HPDE6-E6E7 (cell line): ENCODE data around the gene ITGAD.
"Not testable (repeated sequence)": the region's sequence is repeated elsewhere in the genome, so short reads cannot be mapped to it uniquely, and the experiment has no call there.

Experiments used
- DNase-seq: peaks from one replicate; pipeline ENCODE4 v3.0.0; 2011; ENCODE audit warnings: missing footprints; ENCODE audit errors: extremely low spot score

Gene ITGAD

DNA sequence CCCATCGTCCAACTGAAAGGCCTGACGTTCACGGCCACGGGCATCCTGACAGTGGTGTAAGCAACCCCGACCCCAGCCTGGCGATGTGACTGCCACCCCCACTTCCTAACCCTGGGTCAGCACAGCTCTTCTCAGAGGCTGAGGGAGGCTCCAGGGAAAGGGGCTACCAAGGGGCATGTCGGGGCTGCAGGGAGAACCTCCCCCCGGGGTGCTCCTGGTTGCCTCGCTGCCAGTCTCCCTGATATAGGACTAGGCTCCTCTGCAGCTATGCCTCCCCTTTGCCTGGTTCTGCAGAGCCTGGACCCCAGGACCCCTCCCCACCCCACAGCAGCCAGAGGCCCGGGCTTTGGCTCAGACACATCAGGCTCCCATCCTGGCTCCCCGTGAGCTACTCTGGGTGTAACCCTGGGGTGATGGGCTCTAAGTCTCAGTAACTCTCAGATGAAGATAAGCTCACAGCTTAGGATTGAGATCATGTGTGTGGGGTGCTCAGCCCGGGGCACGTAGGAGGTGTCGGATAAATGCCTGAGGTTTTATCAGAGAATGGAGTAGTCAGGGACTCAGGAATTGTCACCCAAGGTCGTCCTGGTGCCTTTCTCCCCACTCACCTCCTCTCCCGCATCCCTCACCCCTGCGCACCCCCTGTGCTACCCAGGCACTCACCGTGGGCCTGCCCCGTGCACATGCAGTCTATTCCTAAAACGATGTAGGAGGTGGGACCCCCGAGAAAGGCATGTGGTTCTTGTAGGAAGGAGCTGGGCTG is 10.6 kb downstream of the ITGAD start:
- DNase-seq = no peak

DNA sequence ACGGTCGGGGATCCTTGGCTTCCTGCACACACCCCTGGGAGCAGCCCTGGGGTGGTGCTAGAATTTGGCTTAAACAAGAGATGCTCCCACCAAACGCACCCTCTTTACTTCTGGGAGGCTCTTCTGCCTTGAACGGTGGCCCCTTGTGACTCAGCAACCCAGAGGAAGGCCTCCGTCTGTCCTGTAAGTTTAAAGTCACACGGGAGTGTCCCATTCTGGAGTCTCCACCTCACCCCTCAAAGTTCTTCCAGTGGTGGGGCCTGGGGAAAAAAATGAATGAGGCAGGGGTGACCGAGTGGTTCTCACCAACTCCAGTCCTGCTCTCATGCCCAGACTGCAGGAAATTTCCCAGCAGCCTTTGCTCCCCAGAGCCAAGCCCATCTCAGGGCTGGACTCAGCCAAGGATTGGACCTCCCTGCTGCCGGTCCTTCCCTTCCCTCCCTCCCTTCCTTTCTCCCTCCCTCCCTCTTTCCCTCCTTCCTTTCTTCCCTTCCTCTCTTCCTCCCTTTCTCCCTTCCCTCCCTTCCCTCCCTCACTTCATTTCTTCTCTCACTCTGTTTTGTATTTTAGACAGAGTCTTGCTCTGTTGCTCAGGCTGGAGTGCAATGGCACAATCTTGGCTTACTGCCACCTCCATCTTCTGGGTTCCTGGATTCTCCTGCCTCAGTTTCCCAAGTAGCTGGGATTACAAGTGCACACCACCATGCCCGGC is 11.4 kb downstream of the ITGAD start:
- DNase-seq = no peak

DNA sequence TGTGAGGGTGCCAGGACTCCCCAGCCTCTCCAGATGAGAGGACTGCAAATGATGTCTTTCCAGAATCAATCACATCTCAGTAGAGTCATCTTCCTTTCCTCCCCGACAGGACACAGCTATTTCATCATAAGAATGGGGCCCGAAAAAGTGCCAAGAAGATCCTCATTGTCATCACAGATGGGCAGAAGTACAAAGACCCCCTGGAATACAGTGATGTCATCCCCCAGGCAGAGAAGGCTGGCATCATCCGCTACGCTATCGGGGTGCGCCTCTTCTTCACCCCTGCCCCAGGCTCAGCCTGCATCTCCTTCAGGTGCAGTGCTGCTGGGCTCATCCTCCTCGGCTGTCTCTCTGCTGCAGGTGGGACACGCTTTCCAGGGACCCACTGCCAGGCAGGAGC is 14.3 kb downstream of the ITGAD start:
- no peak for DNase-seq

DNA sequence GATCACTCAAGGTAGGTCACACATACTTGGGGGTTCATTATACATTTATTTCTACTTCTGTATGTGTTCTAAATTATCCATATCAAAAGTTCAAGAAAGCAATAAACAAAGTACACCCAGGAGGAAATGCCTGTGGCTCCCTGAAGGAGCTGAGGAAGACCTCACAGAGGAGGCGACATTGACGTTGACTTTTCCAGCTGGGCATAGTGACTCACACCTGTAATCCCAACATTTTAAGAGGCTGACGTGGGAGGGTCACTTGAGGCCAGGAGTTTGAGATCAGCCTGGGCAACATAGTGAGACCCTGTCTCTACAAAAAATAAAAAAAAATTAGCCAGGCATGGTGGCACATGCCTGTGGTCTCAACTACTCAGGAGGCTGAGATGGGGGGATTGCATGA is 16.3 kb downstream of the ITGAD start:
- no peak for DNase-seq

DNA sequence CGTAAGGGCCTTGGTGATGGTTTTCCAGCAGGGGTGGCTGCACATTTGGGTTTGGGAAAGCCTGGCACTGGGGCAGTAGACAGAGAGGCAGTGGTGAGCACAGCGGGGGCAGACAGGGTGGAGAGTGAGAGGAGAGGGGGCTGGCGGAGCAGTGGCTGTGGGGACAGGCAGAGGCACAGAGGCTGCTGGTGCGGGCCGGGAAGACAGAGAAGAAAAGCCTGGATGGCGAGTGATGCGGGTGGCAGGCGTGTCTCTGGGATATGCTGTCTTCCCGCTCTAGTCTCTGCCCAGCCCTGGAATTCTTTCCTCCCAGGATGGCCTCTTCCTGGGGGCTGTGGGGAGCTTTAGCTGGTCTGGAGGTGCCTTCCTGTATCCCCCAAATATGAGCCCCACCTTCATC is 16.9 kb downstream of the ITGAD start:
- no peak for DNase-seq

DNA sequence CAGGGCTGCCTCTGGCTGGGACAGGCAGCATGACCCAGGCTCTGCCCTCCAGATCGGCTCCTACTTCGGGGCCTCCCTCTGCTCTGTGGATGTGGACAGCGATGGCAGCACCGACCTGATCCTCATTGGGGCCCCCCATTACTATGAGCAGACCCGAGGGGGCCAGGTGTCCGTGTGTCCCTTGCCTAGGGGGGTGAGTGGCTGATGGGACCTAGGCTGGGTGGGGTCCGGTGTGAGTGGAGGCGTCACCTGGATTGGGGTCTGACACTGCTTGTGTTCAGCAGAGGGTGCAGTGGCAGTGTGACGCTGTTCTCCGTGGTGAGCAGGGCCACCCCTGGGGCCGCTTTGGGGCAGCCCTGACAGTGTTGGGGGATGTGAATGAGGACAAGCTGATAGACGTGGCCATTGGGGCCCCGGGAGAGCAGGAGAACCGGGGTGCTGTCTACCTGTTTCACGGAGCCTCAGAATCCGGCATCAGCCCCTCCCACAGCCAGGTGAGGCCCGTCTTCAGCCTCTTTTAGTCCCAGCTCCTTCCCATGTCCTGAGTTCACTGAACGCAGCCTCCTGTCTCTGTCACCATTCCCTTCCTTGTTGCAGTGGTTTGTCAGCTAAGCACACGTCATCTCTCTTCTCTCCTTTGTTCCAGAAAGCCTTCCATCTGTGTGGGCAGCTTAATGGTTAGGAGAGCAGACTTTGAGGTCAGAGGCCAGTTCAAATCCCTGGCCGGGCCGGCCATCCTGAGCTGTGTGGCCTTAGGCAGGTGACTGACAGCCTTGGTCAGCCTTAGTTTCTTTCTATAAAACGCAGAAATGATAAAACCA is 18.1 kb downstream of the ITGAD start:
- DNase-seq = no peak

DNA sequence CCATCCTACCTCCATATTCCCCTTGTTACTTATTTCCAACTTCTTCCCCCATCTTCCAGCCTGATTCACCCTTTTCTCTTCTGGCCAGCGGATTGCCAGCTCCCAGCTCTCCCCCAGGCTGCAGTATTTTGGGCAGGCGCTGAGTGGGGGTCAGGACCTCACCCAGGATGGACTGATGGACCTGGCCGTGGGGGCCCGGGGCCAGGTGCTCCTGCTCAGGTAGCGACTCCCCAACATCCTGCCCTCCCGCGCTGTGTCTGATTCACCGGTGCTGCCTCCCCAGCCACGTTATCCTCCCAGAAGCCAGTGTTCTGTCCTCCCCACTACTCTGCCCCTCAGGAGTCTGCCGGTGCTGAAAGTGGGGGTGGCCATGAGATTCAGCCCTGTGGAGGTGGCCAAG is 19.6 kb downstream of the ITGAD start:
- no peak for DNase-seq

DNA sequence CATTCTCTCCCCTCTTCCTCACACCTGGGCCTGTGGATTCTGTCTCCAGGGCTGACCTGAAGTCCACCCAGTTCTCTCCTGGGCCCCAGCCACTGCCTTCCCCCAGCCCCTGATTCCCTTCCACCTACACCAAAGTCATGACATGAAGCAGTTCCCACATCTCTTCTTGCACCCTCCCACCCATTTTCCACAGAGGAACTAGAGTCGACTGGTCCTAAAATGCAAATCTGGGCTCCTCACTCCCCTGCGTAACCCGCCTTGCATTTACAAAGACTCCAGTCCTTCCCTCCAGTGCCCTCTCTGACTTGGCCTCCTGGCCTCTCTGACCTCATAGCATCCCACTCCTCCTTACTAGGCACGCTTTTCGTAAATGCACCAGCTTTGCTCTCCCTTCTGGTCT is 20.2 kb downstream of the ITGAD start:
- no peak for DNase-seq

DNA sequence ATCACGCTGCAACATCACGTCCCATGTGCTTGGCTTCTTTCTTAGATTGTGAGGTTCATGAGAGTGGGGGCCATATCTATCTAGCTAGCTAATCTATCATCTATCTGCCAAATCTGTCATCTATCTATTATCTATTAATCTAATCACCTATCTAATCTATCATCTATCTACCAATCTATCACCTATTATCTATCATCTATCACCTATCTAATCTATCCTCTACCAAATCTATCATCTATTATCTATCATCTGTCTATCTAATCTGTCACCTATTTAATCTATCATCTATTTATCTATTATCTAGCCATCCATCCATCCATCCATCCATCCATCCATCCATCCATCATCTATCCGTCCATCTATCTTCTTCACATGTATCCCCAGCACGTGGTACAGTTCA is 20.8 kb downstream of the ITGAD start:
- DNase-seq = no peak

DNA sequence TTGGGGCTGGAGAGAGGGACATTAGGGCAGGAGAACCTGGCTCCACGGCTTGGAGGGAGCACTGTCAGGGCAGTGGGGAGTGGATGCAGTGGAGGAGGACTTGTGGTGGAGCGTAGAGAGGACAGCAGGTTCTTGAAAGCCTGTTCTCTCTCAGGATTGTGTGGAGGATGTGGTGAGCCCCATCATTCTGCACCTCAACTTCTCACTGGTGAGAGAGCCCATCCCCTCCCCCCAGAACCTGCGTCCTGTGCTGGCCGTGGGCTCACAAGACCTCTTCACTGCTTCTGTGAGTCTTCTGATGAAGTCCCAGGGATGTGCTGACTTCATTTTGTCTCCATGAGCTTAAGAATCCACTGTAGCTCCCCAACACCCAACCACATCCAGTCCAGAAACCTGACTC is 21.6 kb downstream of the ITGAD start:
- DNase-seq = no peak

DNA sequence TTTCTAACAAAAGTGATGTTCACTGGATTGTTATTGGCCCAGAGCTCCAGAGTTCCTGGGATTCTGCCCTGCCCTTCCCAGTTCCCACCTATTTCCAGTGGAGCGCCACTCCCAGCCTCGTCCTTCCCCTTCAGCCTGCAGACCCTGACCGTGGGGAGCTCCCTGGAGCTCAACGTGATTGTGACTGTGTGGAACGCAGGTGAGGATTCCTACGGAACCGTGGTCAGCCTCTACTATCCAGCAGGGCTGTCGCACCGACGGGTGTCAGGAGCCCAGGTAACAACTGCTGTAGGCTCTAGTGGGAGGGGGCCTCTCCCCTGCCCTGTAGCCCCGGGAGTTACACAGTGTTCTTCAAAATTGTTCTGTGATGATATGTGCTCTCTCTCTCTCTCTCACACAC is 23.2 kb downstream of the ITGAD start:
- no peak for DNase-seq

DNA sequence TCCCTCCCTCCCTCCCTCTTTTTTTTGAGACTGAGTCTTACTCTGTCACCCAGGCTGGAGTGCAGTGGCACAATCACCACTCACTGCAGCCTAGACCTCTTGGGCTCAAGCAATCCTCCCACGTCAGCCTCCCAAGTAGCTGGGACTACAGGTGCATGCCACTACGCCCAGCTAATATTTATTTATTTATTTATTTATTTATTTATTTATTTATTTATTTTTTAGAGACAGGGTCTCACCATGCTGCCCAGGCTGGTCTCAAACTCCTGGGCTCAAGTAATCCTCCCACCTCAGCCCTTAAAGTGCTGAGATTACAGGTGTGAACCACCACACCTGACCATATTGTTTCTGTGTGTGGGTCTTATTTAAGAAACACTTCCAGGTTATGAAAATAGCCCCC is 23.9 kb downstream of the ITGAD start:
- DNase-seq = not testable (repeated sequence)

DNA sequence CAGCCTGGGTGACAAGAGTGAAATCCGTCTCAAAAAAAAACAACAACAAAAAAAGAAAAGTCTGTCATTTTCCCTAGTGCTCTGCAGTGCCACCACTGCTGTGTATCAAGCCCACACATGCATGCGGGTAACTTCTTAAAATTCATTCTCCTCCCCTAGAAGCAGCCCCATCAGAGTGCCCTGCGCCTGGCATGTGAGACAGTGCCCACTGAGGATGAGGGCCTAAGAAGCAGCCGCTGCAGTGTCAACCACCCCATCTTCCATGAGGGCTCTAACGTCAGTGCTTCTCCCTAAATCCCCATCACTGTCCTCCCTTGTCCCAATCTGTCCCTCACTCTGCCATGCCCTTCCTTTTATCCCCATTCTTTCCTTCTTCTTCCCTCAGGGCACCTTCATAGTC is 24.8 kb downstream of the ITGAD start:
- DNase-seq = no peak

DNA sequence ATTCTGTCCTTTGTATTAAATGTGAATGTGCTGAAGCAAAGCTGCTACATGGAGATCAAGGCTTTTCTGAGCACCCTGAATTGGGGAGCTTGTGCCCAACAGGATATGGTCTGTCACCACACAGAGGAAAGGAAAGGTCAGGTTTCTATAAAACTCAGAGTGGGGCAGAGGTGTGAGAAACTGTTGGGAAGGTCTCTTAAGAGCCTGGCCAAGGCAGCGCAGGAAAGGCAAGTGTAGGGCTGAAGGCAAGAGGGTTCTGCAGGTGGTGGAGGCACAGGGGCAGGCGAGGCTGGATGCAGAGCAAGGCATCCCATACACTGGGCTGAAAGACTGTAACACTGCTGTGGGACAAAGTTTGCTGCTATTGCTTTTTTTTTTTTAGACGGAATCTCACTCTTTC is 26.9 kb downstream of the ITGAD start:
- no peak for DNase-seq

DNA sequence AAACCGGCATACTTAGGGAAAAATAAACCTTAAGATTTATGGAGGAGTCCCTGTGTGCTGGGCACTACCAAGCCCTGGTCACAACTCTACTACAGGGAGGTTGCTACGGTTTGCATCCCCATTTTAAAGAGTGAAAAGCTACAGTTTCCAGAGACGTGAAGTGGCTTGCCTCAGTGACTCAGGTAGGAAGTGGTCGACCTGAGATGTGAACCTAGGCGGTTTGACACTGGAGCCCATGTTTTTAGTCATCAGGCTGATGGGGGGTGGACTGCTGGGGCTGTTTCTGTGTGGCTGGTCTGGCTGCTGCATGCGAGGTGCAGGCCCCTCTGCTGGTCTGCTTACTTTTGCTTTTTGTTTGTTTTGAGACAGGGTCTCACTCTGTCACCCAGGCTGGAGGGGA is 28.5 kb downstream of the ITGAD start:
- no peak for DNase-seq

DNA sequence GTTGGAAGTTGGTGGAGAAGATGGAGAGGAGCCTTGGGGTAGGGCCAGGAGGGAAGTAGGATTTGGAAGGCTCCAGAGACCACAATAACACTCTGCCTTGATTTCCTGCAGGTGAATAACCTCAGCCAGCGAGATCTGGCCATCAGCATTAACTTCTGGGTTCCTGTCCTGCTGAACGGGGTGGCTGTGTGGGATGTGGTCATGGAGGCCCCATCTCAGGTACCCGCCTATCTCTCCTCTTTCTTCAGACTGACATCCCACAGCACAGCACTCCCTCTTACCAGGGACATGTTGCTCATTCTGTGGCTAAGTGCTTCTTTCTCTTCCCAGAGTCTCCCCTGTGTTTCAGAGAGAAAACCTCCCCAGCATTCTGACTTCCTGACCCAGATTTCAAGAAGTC is 30.1 kb downstream of the ITGAD start:
- no peak for DNase-seq

DNA sequence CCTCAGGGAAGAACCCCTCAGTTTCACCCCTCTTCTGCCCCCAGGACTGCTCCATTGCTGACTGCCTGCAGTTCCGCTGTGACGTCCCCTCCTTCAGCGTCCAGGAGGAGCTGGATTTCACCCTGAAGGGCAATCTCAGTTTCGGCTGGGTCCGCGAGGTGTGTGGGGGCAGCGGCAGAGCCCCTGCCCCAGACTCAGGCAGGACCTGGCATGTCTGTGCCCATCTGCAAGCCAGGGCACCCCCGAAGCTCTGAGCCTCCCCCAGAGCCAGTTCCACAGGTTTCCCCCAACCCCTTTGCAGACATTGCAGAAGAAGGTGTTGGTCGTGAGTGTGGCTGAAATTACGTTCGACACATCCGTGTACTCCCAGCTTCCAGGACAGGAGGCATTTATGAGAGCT is 30.7 kb downstream of the ITGAD start:
- DNase-seq = no peak

DNA sequence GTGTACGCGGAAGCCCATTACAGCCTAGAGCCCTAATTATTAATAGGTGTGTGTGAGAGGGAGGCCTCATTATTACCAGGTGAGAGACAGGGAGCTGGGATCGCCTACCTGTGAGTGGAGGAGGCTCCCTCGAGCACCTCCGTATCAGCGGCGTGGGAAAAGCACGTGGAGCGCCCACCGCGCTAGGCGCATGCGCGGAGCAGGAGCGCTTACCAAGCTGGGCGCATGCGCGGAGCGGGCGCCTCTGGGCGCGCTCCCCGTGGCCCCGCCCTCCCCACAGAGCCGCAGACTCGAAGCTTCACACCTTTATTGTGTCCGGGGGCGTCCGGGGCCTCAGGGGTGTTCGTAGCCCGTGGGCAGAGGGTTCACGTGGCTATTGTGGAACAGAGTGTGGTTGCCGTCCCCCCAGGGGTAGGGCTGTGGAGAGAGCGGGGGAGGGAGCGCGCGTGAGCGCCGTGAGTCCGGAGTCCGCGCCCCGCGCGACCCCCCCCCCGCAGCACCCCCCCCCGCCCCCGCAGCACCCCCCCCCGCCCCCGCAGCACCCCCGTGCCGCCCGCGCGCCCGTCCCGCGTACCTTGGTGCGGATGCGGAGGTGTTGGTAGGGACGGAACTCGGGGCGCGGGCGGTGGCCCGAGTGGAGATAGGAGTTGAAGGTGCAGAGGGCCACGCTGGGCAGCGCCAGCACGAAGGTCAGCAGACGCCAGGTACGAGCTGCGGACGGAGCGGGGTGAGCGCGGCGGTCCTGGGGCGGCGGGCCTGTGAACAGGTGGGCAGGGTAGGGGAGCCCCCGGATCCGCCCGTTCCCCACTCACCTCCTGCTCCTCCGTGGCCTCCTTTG is 34.5 kb downstream of the ITGAD start:
- DNase-seq = peak; percentile 60

DNA sequence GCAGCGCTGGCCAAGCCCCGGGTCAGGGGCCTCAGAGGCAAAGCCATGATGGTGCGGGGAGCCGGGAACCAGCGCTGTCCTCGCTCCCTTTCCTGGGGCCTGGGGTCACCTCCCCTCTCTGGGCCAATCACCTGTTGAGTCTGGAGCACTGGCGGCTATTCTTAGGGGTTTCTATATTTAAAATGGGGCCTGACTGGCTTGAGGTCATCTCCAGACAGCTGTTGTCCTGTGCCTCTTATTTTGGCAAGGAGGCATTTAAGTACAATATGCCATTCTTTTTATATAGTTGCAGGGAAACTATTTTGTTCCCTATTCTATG is 35.1 kb downstream of the ITGAD start, which contains the start of gene COX6A2:
TSS of gene COX6A2 (minus strand) at position 82 of the 319 bp plus-strand sequence. CDS start at position 47, 35 bp downstream.
- DNase-seq = no peak

DNA sequence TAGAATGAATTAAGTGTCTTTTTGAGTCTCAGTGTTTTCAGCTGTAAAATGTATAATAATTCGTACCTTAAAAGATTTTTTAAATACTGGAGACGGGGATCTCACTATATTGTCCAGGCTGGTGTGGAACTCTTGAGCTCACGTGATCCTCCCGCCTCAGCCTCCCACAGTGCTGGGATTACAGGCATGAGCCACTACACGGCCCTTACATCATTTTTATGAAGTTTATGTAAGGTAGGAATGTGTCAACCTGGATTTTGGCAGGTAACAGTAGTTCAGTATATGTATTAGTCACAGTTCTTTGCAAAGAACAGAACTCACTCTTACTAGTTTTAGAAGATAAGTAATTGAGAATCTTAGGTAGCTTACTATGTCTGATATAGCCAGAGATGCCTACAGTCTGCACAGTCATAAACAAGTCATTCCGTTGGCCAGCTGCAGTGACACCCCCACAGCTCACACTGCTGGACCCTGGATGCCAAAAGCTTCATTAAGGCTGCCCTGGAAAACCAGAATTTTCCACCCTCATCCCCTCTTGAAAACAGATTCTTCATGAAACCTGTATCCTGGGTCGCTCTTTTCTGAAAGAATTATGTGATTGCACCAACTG is 35.6 kb downstream of the ITGAD start:
- DNase-seq = no peak

DNA sequence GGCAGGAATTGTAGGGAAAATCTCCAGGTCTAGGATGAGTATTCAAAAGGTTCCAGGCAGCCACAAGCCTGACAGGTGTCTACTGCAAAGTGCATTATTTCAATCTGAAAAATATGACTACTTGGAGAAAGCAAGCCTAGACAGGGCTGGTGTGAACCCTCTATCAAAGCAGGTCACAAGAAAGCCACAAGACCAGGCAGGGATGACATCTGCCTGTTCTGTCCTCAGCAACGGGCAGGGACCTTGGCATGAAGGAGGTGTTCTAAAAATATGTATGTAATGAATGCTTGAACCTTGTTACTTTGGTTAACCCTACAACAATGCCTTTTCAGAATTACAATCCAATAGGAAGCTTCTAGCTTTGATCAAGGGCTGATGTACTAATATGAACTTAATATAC is 36.2 kb downstream of the ITGAD start:
- no peak for DNase-seq
